GM15510 (cell line): Measurements from ENCODE around the gene HRC.

Experiments used
- POLR2A ChIP-seq: IDR thresholded peaks from 3 replicates; pipeline ENCODE4 v1.6.1; 2011; ENCODE audit warnings: borderline replicate concordance; ENCODE audit not compliant: insufficient read length; ENCODE audit errors: extremely low read depth

HRC gene

DNA sequence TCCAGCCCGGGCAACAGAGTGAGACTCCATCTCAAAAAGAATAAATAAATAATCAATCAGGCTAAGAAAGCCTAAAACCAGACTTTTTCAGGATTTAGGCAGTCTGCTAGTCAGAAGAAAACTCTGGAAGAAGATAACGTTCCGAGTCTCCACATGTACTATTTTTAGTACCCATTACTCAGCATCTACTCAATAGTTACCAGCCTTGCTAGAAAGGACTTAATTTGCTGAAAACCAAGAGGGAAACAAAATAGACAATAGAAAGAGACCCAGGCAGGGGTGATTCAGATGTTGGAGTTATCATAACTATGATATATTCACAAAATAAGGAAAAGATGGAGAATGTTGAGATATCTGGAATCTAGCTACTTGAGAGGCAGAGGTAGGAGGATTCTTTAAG lies 44.6 kb downstream of the HRC start:
- no peak for TF ChIP-seq POLR2A

DNA sequence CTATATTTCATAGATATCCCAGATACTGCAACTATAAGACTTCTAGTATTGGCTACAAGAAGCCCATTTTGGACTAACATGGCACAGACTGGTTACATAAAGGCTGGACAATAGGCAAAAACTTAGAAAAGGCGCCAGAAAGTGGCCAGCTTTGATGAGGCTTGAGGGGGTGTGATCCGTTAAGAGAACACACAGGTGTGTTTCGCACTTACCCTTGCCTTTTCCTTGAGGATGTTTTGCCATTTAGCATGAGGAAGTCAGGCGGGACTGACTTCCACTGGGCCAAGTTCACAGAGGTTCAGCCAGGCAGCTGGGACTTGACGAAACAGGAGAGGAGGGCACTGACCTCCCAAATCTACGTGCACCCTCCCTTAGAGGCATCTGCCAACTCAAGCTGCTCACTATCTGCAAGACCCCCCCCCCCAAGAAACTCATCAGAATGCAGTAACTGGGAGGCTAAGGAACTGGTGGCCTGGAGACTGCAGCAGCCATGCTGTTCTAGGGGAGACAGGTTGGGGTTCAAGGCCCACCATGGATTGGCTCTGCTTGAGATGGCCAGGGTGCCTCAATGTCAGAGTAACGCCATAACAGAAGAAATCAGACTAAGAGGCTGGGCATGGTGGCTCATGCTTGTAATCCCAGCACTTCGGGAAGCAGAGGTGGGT lies 45.5 kb downstream of the HRC start:
- TF ChIP-seq POLR2A = no peak

DNA sequence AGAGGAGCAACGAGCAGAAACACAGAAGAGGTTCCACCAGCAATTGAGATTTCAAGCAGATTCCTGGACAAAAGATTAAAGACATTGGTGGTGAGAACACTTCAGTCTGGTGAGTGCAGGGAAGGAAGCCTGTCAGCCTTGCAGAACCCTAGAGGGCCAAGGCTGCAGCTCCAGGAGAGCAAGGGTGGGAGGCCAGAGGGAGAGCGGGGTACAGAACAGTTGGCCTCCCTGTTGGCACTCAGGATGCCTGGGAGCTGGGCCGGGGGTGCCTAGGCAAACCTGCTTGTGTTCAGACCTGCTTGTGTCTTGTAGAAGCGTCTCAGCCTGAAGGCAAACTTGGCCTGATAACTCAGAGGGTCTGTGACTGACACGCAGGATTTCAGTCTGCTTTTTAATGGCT lies 46.1 kb downstream of the HRC start:
- TF ChIP-seq POLR2A = peak; percentile 18

DNA sequence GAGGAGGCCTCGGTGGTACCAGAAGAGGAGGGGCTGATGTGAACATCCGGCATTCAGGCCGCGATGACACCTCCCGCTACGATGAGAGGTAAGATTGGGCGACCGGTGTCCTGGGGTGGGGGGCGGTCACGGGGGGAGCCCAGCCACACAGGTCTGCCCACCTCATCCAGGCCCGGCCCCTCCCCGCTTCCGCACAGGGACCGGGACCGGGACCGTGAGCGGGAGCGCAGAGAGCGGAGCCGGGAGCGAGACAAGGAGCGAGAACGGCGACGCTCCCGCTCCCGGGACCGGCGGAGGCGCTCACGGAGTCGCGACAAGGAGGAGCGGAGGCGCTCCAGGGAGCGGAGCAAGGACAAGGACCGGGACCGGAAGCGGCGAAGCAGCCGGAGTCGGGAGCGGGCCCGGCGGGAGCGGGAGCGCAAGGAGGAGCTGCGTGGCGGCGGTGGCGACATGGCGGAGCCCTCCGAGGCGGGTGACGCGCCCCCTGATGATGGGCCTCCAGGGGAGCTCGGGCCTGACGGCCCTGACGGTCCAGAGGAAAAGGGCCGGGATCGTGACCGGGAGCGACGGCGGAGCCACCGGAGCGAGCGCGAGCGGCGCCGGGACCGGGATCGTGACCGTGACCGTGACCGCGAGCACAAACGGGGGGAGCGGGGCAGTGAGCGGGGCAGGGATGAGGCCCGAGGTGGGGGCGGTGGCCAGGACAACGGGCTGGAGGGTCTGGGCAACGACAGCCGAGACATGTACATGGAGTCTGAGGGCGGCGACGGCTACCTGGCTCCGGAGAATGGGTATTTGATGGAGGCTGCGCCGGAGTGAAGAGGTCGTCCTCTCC lies 47.4 kb downstream of the HRC start:
- no peak for TF ChIP-seq POLR2A

DNA sequence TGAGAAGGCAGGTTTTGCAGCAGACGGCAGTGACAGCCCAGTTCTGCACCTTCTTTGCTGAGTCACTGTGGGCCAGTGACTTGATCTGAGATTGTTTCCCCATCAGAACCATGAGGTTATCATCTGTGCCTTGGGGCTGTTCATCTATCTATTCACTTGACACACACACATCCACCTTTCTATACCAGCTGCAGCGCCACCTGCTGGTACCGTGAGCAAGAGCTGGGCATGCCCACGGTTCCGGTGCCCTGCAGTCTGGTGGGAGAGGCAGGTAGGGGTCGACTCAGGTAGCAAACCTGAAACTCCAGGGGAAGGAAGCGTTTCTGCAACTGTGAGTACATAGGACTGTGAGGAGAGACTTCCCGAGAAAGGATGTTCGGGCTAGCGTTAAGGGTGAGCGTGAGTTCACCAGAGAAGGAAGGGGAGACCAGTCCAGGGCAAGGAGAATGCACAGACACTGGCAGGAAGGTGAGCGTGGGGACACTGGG lies 48.5 kb downstream of the HRC start:
- no peak for TF ChIP-seq POLR2A

DNA sequence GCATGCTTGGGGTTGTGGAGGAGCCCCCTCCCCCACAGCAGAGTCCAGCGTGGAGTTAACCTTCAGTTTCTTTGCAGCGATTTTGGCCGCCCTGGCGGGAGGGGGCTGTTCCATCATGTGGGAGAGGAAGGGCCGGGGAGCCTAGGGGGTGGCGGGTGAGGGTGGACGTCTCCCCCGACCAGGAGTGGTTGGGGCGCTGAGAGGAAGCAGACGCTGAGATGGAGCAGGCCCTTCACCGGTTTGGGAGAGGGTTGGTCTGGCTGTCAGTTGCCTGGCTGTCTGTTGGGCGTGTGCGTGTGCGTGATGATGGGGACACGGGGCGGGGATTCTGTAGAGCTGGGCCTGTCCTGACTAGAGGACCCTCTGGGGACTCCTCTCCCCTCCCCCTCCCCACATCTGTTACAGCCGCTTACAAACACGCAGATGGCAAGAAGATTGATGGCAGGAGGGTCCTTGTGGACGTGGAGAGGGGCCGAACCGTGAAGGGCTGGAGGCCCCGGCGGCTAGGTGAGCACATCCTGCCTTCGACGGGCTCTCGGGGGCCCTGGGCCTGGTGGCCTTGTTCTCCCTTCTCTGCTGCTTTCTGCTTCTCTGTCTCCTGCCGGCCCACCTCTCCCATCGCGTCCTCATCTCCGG lies 50.8 kb downstream of the HRC start:
- no peak for TF ChIP-seq POLR2A

DNA sequence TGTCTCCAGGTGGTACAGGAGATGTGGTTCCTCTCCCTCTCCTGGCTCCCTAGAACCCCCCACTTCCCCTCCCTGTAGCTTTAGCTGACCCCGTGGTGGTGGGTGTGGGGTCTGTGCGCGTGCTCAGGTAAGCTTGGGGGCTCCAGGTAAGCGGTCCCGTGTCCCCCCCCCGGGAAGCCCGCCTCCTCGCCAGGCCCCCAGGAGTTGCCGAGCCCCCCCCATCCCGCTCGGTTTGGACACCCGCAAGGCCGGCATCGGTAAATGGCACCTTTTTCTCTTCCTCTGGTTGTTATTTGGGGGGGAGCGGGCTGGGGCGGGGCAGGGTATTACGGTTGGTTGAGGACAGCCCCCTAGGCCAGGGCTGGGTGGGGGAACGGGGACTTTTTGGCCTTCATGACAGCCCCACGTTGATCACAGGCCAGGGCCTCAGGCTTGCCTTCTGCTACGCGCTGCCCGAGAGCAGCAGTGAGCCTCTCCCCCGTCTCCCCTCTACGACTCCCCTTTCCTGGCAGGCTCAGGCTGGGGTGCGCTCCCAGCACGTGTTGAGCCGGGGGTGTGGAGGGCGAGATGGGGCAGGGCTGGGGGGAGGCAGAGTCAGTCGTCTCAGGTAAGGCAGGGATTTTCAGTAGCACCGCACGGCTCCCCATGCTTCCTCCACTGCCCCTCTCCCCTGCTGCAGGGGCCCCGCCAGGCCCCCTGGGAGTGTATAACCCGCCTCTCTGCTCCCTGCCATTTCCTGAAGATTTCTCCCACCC lies 51.7 kb downstream of the HRC start:
- no peak for TF ChIP-seq POLR2A

DNA sequence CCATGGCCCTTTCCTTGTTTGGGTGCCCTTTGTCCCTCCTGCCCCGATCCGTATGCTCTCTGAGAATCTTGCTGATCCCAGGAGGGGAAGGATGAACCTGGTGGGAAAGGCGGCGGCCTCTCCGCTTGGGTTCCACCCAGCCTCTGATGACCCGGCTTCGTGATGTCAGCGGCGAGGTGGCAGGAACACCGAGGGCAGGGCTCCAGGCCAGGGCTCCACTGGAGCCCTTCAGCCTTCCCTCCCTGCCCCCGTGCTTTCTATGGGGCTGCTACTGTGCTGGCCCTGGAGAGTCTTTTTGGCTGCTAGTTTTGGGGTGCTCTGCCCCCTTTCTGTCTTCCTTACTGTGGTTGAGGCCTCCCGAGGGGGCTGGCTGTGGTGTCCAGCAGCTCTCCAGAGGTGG lies 52.9 kb downstream of the HRC start:
- no peak for TF ChIP-seq POLR2A
